GM12875 (cell line): ENCODE data around the gene ZRSR2.
"Not testable (repeated sequence)": the region's sequence is repeated elsewhere in the genome, so short reads cannot be mapped to it uniquely, and the experiment has no call there.

ENCODE experiments used
- H3K4me3 ChIP-seq: one replicate; pipeline ENCODE4 v1.5.1; 2011; ENCODE audit warnings: low read depth, low read length, control low read depth
- TF ChIP-seq, protein P1 (sequence below): IDR thresholded peaks from 2 replicates; pipeline ENCODE4 v1.5.1; 2011; ENCODE audit warnings: low read depth, mild to moderate bottlenecking, control low read depth, inconsistent platforms, low read length, moderate library complexity, borderline replicate concordance; ENCODE audit not compliant: insufficient read depth

Gene ZRSR2

GRCh38 chrX:15749642-15750610 is 40.4 kb upstream of the ZRSR2 start:
- TF ChIP-seq, protein P1, sequence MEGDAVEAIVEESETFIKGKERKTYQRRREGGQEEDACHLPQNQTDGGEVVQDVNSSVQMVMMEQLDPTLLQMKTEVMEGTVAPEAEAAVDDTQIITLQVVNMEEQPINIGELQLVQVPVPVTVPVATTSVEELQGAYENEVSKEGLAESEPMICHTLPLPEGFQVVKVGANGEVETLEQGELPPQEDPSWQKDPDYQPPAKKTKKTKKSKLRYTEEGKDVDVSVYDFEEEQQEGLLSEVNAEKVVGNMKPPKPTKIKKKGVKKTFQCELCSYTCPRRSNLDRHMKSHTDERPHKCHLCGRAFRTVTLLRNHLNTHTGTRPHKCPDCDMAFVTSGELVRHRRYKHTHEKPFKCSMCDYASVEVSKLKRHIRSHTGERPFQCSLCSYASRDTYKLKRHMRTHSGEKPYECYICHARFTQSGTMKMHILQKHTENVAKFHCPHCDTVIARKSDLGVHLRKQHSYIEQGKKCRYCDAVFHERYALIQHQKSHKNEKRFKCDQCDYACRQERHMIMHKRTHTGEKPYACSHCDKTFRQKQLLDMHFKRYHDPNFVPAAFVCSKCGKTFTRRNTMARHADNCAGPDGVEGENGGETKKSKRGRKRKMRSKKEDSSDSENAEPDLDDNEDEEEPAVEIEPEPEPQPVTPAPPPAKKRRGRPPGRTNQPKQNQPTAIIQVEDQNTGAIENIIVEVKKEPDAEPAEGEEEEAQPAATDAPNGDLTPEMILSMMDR: no peak
- H3K4me3 ChIP-seq: no peak overlapping the region

- TF ChIP-seq, protein P1: no peak
- no peak overlapping the region for H3K4me3 ChIP-seq
These were observed 39.6 kb upstream of the ZRSR2 start for GRCh38 chrX:15750611-15751154.

DNA sequence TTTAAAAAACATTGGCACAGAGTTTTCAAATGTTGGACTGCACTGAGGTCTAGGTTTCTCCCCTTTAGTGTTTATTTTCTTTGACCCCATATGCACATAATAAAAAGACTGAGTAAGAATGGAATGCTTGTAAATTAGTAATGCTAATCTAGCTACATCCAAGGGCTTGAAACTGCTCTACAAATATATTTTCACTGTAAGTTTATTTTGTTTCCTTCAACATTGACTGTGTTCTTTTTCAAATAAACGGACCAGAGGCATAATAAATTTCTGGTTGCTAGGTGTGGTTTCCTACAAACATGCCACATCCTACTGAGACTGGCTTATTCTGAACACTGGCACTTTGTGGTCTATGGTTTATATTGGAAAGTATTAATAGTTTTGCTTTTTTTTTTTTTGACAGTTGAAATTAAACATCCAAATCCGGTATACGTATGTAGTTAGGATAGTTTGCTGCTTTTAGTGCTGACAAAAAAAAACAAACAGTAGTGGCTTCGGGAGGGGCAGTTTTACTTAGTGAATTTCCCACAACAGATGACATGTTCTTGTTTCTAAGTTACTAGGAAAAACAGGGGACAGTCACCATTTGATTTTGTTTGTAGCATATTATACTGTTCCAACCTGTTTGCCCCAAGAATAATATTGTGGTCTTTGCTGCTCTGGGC is 39.0 kb upstream of the ZRSR2 start:
- TF ChIP-seq, protein P1: no peak
- H3K4me3 ChIP-seq: no peak overlapping the region

- TF ChIP-seq, protein P1: no peak
- H3K4me3 ChIP-seq: no peak overlapping the region
These were observed 35.2 kb upstream of the ZRSR2 start for GRCh38 chrX:15755091-15755490.

GRCh38 chrX:15758140-15758539 is 32.1 kb upstream of the ZRSR2 start:
- TF ChIP-seq, protein P1: no peak
- no peak overlapping the region for H3K4me3 ChIP-seq

GRCh38 chrX:15759886-15760285 is 30.4 kb upstream of the ZRSR2 start:
- H3K4me3 ChIP-seq: not testable (repeated sequence)

GRCh38 chrX:15761564-15762191 is 28.6 kb upstream of the ZRSR2 start:
- TF ChIP-seq, protein P1: peak; percentile 82
- no peak overlapping the region for H3K4me3 ChIP-seq
